KMS-11 (cell line): ENCODE data around the gene NCK1.

Experiments used
- H2AFZ ChIP-seq: fragments of 200-600 bp; sonication (generic); 2 replicates; pipeline ENCODE4 v1.6.1; 2016; ENCODE audit warnings: antibody characterized with exemption, mixed run types, low read depth
- H3K27ac ChIP-seq: fragments of 200-600 bp; sonication (generic); 2 replicates; pipeline ENCODE4 v1.6.1; 2016; ENCODE audit warnings: mild to moderate bottlenecking, mixed run types
- H3K27me3 ChIP-seq: fragments of 200-600 bp; sonication (generic); 2 replicates; pipeline ENCODE4 v1.6.1; 2017; ENCODE audit warnings: mild to moderate bottlenecking, low read depth, mixed run types, moderate library complexity; ENCODE audit not compliant: insufficient read depth
- H3K36me3 ChIP-seq: fragments of 200-600 bp; sonication (generic); 2 replicates; pipeline ENCODE4 v1.6.1; 2017; ENCODE audit warnings: mild to moderate bottlenecking, mixed run types; ENCODE audit not compliant: insufficient read depth
- H3K4me1 ChIP-seq: fragments of 200-600 bp; sonication (generic); 2 replicates; pipeline ENCODE4 v1.6.1; 2016; ENCODE audit warnings: mild to moderate bottlenecking, low read depth, mixed run types; ENCODE audit not compliant: poor library complexity, severe bottlenecking
- H3K4me2 ChIP-seq: fragments of 200-600 bp; sonication (generic); 2 replicates; pipeline ENCODE4 v1.7.0; 2016; ENCODE audit warnings: mild to moderate bottlenecking, mixed run types
- H3K4me3 ChIP-seq: fragments of 200-600 bp; sonication (generic); IDR thresholded peaks from 2 replicates; pipeline ENCODE4 v1.6.1; 2017; ENCODE audit warnings: low read depth, low read length, mixed read lengths; ENCODE audit not compliant: insufficient read depth
- H3K79me2 ChIP-seq: fragments of 200-600 bp; sonication (generic); 2 replicates; pipeline ENCODE4 v1.6.1; 2016; ENCODE audit warnings: low read depth, mixed run types; ENCODE audit not compliant: insufficient read depth
- H3K9ac ChIP-seq: fragments of 200-600 bp; sonication (generic); 2 replicates; pipeline ENCODE4 v1.6.1; 2016; ENCODE audit warnings: mild to moderate bottlenecking, mixed run types
- H4K20me1 ChIP-seq: fragments of 200-600 bp; sonication (generic); 2 replicates; pipeline ENCODE4 v1.6.1; 2016; ENCODE audit warnings: mild to moderate bottlenecking, mixed run types; ENCODE audit not compliant: insufficient read depth
- CTCF ChIP-seq: fragments of 200-600 bp; sonication (generic); conservative IDR thresholded peaks from 2 replicates; pipeline ENCODE4 v1.6.1; 2017; ENCODE audit warnings: low read depth, mild to moderate bottlenecking, antibody characterized with exemption, low read length, moderate library complexity, mixed read lengths

Gene NCK1

DNA sequence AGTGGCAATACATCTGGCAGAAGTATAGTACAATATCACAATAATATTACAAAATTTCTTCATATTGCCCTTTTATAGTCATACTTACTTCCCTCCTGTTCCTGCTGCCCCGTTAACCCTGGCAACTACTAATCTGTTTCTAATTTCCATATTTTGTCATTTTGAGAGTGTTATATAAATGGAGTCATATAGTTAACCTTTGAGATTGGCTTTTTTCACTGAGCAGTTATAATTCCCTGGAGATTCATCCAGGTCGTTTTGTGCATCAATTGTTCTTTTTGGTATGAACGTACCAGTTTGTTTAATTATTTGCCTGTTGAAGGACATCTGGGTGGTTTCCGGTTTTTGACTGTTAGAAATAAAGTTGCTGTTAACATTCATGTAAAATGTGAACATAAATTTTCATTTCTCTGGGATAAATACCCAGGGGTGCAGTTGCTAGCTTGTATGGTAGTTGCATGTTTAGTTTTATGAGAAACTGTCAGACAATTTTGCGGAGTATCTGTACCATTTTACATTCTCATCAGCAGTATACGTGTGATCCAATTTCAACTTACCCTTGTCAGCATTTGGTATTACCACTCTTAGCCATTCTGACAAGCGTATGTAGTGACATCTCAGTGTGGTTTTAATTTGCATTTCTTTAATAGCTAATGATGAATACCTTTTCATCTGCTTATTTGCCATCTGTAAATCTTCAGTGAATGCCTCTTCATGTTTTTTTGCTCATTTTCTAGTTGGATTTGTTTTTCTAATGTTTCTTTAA, 63.6 kb downstream of the NCK1 start:
- peaks cover 37% of the 10 kb centered on the region; the same call in 1 of the 2 replicates for H3K79me2 ChIP-seq
- H3K9ac ChIP-seq, result no peak overlapping the region
- H3K36me3 ChIP-seq, result no peaks in the 10 kb centered on the region
- no peak overlapping the region for H3K27ac ChIP-seq
- no peak overlapping the region for H3K4me2 ChIP-seq
- H3K27me3 ChIP-seq, result no peaks in the 10 kb centered on the region
- H3K4me1 ChIP-seq, result peaks cover 14% of the 10 kb centered on the region
- H3K4me3 ChIP-seq, result no peak overlapping the region
- TF ChIP-seq CTCF, result no peak
- H4K20me1 ChIP-seq, result no peaks in the 10 kb centered on the region
- H2AFZ ChIP-seq, result no peak overlapping the region

GRCh38 chr3:136928240-136928639, 66.2 kb downstream of the NCK1 start:
- no peak overlapping the region for H3K4me3 ChIP-seq
- no peaks in the 10 kb centered on the region for H3K36me3 ChIP-seq
- H2AFZ ChIP-seq, result no peak overlapping the region
- H3K27me3 ChIP-seq, result no peaks in the 10 kb centered on the region
- peaks cover 40% of the 10 kb centered on the region for H3K4me1 ChIP-seq
- no peak overlapping the region for H3K27ac ChIP-seq
- no peak overlapping the region for H3K9ac ChIP-seq
- peaks cover 33% of the 10 kb centered on the region; the same call in 1 of the 2 replicates for H3K79me2 ChIP-seq
- no peak overlapping the region for H3K4me2 ChIP-seq
- no peak for TF ChIP-seq CTCF
- H4K20me1 ChIP-seq, result no peaks in the 10 kb centered on the region

- H3K4me2 ChIP-seq, result no peak overlapping the region
- no peak overlapping the region for H3K27ac ChIP-seq
- no peaks in the 10 kb centered on the region for H3K27me3 ChIP-seq
- no peak overlapping the region for H3K4me3 ChIP-seq
- H3K36me3 ChIP-seq, result no peaks in the 10 kb centered on the region
- no peak overlapping the region for H3K9ac ChIP-seq
- H3K4me1 ChIP-seq, result peaks cover 48% of the 10 kb centered on the region
- H4K20me1 ChIP-seq, result no peaks in the 10 kb centered on the region
- peaks cover 19% of the 10 kb centered on the region; the same call in 1 of the 2 replicates for H3K79me2 ChIP-seq
- TF ChIP-seq CTCF, result no peak
- no peak overlapping the region for H2AFZ ChIP-seq
These were observed 68.1 kb downstream of the NCK1 start for GRCh38 chr3:136929977-136930670.

DNA sequence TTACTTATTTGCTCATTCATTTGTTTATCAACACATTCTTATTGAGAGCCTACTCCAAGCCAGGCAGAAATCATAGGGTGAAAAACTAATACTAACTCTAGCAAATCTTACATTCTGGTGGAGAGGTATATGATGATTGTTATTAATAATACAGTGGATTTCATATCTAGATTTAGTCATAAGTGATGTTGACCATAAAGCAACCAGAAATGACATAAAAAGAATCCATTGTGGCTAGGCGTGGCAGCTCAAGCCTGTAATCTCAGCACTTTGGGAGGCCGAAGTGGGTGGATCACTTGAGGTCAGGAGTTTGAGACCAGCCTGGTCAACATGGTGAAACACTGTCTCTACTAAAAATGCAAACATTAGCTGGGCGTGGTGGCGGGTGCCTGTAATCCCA, 69.6 kb downstream of the NCK1 start:
- no peaks in the 10 kb centered on the region for H4K20me1 ChIP-seq
- no peaks in the 10 kb centered on the region for H3K36me3 ChIP-seq
- peak overlapping the region; percentile 14; the same call in 1 of the 2 replicates for H3K9ac ChIP-seq
- H3K27me3 ChIP-seq, result no peaks in the 10 kb centered on the region
- H3K79me2 ChIP-seq, result peaks cover 20% of the 10 kb centered on the region; the same call in 1 of the 2 replicates
- peak overlapping the region; percentile 65; the same call in 1 of the 2 replicates for H3K4me2 ChIP-seq
- peaks cover 48% of the 10 kb centered on the region for H3K4me1 ChIP-seq
- no peak for TF ChIP-seq CTCF
- no peak overlapping the region for H2AFZ ChIP-seq
- H3K4me3 ChIP-seq, result no peak overlapping the region
- H3K27ac ChIP-seq, result peak overlapping the region; percentile 73; the same call in 1 of the 2 replicates
